ENCODE data around the gene C9orf152. TPM values are rescaled to one million over a fixed set of nuclear protein-coding genes. Genes with fewer than 3 reads are reported as not detected.
"Not testable (repeated sequence)": the region's sequence is repeated elsewhere in the genome, so short reads cannot be mapped to it uniquely, and the experiment has no call there.

C9orf152 gene
- total RNA-seq, 1 experiment from 2014 or later = 3.3 TPM

DNA sequence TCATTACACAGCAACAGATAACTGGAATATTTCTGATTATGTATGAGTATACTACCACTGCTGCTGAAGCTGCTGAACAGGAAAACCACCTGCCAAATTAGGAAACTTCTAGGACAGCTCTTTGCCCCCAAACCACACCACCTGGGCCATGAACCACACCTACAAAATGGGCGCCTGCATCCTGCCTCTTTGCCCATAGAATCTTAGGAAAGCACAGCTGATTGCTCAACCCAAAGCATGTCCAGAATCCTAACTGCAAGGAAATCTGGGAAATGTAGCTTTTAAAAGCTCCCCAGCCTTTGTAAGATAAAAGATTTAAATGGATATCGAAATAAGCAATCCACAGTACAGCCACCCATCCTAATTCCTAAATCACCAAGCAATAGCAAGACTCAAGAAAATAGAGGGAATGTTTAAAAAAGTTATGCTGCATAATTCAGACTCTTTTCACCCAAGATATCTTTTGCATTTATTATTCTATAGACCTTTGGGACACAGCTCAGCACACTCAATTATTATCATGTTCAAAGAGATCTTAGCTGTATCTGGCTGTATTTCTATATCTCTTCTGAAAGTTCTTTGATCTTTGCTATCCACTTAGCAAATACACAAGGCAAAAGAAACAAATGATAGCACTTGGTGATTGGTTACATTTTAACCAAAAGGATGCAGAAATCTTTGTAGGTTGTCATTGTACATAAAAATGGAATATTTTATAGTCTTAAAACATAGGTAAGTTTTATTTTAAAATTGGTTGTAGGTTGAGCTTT, 6.8 kb upstream of the C9orf152 start:
- DNase-seq (ENCODE audit: low spot score) = no peak

DNA sequence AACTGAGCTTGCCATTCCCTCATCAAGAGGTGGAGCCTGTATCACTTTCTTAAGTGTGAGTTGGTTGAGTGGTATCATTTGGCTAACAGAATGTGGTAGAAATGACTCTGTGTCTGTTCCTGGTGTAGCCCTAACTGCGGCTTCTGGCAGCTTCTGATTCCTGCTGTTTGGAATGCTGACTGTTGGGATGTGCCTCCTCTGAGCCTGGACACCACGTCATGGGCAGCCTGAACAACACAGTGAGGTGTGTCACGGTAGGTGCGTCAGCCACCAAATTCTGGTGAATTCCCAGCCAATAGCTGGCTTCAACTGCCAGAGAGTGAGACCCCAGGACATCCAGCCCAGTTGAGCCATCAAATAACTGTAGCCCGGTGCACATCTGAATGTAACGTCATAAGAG, 6.1 kb upstream of the C9orf152 start:
- no peak for DNase-seq (ENCODE audit: low spot score)

GRCh38 chr9:110213413-110214044, 5.6 kb upstream of the C9orf152 start:
- no peak for DNase-seq (ENCODE audit: low spot score)

DNA sequence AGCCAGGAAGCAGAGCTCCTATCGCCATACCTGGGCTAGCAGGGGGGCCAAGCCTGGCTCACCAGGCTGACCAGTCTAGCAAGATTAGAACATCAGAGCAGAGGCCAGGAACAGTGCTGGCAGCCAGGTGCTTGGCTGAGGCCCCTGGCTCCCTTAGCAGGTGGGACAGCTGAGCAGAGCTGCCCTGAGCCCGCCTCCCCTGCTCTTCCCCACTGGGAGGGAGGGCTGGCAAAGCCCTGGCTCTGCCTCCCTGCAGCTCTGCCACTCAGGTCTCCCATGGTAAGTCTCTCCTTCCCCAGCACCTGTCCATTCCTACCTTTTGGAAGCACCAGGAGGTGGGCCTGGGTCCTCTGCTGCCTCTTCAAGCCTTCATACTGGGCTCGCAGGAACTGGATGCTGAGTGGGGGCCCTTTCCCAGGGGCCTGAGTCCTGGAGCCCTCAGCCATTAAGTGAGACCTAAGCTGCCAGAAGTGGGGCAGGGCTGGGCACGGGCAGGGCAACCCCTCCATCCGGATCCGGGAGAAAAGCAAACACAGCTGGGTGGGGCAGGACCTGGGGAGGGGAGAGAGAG, 803 bp downstream of the C9orf152 start:
- peak; percentile 90 for DNase-seq (ENCODE audit: low spot score)

- no peak for DNase-seq (ENCODE audit: low spot score)
These were observed 1.6 kb downstream of the C9orf152 start for GRCh38 chr9:110206389-110206788.

GRCh38 chr9:110205612-110206011, 2.3 kb downstream of the C9orf152 start:
- DNase-seq (ENCODE audit: low spot score) = not testable (repeated sequence)

DNA sequence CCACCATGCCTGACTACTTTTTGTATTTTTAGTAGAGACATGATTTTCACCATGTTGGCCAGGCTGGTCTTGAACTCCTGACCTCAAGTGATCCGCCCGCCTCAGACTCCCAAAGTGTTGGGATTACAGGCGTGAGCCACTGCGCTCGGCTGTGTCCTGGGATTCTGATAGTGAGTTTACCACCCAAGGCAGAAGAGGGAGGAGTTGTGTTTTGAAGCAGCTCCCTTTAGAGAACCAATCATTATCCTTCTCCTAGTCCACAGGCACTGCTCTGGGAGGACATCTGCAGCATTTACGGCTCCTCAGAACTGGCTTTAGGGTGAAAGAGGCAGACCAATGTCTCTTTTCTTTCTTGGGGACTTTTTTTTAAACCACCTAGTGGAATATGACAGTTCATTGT, 5.7 kb downstream of the C9orf152 start:
- no peak for DNase-seq (ENCODE audit: low spot score)

DNA sequence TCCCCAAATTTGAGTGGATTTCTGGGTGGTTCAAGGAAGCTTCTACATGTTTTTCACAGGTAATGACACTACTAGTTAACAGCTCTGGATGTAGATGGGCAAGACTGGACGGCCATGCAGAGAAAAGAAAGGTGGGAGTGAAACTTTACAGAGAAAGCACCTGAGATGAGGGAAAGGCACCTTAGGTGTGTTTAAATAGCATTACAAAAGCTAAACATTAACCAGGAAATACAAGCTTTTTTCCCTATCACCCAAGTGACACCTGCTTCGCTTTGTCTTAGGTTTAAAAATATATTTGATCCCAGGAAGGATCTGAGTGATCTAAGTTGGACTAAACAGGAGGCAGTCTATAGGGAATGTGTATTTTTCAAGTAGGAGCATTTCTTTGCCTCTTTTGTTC, 8.3 kb downstream of the C9orf152 start:
- DNase-seq (ENCODE audit: low spot score) = peak; percentile 68

DNA sequence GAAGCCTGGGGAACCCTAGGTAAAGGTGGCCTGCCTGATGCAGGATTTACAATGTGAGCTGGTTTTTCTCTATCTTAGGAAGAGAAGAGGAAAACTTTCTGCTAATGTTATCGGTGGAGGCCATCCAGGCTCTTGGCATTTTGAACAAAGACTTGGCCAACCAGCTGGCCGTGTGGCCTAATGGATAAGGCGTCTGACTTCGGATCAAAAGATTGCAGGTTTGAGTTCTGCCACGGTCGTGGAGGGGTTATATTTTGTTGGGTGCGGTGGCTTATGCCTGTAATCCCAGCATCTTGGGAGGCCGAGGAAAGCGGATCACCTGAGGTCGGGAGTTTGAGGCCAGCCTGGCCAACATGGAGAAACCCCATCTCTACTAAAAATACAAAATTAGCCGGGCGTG, 9.6 kb downstream of the C9orf152 start:
- no peak for DNase-seq (ENCODE audit: low spot score)

DNA sequence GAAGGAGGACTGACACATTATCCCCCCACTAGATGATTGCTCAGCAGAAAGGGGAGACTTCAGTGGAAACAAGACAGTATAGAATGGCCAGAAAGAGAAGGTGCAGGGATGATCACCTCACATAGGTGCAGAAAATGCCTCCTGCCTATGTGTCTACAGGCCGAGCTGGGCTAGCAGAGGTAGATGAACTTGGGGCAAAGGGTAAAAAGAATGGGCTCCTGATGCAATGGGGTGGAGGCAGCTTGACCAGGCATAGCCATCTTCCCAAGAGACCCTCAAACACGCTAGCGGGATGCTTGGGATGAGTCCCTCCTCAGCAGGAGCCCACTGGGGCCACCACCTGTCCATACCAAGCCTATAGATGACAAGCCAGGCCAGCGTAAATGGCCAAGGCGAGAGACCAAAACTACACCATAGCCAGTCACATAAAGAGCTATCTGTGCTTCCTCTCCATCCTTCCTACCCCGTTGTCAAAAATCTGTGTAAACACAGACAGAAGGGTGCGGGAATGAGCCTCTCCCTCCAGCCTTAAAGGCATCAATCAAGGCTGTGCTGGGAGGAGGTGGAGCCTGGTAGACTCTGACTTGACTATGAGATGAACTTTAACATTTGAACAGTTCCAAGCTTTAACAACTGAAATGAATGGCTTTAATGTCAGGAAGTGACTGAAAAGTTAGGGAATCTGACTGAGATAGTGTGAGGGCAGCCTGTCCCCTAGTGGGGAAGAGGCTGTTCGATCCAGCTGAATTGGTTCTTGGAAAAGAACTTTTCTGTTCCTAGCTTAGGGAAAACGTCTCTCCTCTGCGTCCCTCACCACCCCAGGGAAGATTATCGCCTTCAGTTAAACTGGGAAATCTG, 10.4 kb downstream of the C9orf152 start:
- no peak for DNase-seq (ENCODE audit: low spot score)

DNA sequence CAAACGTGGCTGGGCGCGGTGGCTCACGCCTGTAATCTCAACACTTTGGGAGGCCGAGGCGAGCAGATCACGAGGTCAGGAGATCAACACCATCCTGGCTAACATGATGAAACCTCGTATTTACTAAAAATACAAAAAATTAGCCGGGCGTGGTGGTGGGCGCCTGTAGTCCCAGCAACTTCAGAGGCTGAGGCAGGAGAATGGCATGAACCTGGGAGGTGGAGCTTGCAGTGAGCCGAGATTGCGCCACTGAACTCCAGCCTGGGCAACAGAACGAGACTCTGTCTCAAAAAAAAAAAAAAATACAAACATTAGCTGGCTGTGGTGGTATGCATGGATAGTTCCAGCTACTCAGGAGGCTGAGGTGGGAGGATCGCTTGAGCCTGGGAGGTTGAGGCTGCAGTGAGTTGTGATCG, 11.9 kb downstream of the C9orf152 start:
- DNase-seq (ENCODE audit: low spot score) = not testable (repeated sequence)

DNA sequence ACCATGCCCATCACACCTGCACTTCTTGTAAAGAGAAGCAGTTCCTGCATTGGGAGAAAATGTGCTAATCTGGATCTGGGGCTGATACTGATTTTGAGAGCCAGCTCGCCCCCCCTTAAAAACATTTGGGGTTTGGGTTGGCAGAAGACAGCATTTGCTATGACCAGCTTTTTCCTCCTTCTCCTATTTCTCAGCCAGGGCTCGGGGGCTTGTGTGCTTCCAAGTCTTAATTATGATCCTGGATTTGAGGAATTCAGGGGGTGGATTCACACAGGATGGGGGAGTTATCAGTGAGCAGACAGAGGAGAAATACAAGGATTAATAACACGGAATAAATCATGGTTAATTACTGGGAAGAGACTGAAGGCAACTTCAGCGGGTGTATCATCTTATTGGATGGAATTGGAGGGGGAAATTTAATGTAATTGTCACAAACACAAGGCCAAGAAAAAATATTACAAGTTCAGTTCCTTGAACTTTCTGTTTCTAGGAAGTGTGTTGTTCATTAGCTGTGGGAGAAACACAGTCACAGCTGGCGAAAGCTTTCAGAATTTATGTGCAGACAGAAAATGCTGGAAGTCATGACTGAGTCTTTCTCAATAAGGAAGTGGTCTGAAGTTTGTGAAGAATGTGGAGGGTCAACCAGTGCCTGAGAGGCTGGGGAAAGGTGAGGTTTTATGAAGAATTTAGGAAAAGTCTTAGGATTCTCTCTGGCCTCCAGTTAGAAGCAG, 15.3 kb downstream of the C9orf152 start:
- DNase-seq (ENCODE audit: low spot score) = peak; percentile 39

- no peak for DNase-seq (ENCODE audit: low spot score)
These were observed 16.3 kb downstream of the C9orf152 start for GRCh38 chr9:110191615-110192014.

DNA sequence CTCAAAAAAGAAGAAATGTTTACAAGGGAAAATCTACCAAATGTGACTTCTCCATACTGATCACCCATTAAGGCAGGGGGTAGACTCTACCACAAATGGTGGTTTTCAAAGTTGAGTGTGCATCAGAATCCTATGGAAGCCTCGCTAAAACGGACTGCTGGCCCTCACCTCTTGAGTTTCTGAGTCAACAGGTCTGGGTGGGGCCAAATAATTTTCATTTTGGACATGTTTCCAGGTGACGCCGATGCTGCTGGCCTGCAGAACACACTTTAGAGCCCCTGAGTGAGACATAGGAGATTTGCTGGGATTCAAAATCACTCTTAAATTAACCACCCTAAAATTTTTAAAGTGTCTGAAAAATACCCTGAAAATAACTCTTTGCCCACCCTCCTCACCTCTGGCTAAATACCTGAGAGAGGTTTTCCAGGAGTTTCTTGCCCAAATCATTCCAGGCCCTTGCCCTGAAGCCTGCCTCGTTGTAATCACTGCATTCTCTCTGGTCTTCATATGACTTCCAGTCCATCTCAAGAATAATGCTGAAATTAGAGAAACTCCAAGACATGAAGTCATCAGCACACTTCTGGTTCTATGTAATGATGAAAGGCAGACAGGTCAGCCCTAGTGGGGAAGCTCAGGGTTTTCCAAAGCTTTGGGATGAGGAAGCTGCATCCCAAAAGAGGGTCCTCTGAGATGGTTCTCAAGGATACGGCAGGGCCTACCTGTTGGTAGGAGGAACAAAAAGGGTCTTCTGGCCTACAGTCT, 18.2 kb downstream of the C9orf152 start:
- no peak for DNase-seq (ENCODE audit: low spot score)

DNA sequence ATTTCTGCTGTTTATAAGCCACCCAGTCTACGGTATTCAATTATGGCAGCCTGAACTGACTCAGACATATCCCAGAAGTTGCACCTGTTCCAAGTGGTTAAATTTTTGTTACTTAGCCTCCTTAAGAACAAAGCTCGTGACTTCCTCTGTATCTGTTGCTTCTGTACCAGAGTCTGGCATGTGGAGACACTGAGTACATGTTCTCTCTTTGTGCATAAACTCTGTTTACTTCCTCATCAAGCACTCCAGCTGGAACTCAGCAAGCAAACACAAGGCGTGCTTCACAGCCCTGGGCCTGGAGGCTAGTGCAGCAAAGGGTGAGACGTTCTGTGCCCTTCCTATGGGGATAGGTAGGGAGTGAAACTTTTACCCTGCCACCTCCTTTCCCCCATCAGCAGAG, 19.0 kb downstream of the C9orf152 start:
- DNase-seq (ENCODE audit: low spot score) = peak; percentile 26

DNA sequence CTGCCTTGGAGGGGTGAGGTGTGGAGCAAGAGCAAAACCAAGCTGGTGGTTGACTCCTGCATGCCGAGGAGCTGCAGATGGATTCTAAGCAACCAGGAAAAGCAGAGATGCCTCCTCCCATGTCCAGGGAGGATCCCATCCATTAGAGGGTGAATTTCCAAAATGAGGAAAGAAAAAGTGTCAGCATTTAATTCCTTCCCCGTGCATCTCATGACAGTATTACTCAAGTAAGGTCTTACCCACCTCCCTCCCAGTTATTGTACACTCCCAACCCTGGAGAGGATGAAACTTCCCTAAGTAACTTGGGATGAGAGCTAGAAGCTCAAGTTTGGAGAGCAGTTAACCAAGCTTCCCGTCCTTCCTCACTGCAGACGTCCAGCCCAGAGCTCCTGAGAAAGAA, 19.9 kb downstream of the C9orf152 start:
- DNase-seq (ENCODE audit: low spot score) = no peak

DNA sequence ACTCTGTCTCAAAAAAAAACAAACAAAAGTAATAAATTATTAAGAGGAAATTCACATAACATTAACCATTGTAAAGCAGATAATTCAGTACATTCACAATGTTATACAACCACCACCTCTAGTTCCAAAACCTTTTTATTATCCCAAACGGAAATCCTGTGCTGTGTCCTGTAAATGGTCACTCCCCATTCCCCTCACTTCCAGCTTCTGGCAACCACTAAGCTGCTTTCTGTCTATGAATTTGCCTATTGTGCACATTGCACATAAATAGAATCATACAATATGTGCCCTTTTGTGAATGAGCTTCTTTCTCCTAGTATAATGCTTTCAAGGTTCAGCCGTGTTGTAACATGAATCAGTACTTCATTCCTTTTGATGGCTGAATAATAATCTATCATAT, 20.8 kb downstream of the C9orf152 start:
- DNase-seq (ENCODE audit: low spot score) = no peak

GRCh38 chr9:110186254-110186653, 21.7 kb downstream of the C9orf152 start:
- no peak for DNase-seq (ENCODE audit: low spot score)

GRCh38 chr9:110185806-110186205, 22.2 kb downstream of the C9orf152 start:
- DNase-seq (ENCODE audit: low spot score) = no peak

All from HT-29 (cell line).